ENCODE measurements around the gene NADSYN1.

GRCh38 chr11:71474141-71474770, 21.3 kb downstream of the NADSYN1 start:
- no peak for TF ChIP-seq CTCF (conservative IDR thresholded peaks at IDR 0.05 in 1 of 2, IDR thresholded peaks at IDR 0.05 in 1 of 2; ENCODE audit: extremely low read depth in 1 of 2, insufficient read depth in 1 of 2, low read depth in 1 of 2, low read length in 2 of 2)
- TF ChIP-seq EZH2 (IDR thresholded peaks at IDR 0.05; ENCODE audit: borderline replicate concordance, low read length): no peak

All from mammary epithelial cell (primary cell).